ENCODE data around the gene CTIF. TPM values are rescaled to one million over a fixed set of nuclear protein-coding genes. Genes with fewer than 3 reads are reported as not detected.

CTIF gene
- total and polyA plus RNA-seq, 4 donors: 10.6 to 26.7 (median 12.3) TPM

DNA sequence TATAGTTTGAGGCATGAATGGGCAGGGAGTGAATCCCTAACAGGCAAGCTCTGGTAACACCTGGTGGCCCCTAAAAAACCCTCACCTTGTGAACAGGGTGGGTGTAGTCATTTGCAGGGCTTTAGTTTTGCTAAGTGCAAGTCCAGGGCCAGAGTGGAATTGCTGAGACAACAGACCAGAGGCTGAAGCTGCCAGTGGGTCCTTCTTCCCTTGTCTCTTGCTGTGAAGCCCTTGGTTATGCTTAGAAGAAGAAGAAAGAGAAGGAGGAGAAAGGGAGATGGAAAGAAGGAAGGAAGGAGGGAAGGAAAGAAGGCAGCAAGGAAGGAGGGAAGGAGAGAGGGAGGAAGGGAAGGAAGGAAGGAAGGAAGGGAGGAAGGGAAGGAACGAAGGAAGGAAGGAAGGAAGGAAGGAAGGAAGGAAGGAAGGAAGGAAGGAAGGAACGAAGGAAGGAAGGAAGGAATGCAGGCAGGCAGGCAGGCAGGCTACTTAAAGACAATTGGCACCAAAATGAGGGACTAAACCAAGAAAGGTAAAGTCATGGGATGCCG lies 366.1 kb downstream of the CTIF start:
- no peaks in the 10 kb centered on the region for H3K4me1 ChIP-seq (ENCODE audit: control insufficient read depth in 4 of 4, insufficient read depth in 4 of 4, low read length in 3 of 4)
- TF ChIP-seq HNF4A (conservative IDR thresholded peaks at IDR 0.05): no peak
- TF ChIP-seq, protein P1, sequence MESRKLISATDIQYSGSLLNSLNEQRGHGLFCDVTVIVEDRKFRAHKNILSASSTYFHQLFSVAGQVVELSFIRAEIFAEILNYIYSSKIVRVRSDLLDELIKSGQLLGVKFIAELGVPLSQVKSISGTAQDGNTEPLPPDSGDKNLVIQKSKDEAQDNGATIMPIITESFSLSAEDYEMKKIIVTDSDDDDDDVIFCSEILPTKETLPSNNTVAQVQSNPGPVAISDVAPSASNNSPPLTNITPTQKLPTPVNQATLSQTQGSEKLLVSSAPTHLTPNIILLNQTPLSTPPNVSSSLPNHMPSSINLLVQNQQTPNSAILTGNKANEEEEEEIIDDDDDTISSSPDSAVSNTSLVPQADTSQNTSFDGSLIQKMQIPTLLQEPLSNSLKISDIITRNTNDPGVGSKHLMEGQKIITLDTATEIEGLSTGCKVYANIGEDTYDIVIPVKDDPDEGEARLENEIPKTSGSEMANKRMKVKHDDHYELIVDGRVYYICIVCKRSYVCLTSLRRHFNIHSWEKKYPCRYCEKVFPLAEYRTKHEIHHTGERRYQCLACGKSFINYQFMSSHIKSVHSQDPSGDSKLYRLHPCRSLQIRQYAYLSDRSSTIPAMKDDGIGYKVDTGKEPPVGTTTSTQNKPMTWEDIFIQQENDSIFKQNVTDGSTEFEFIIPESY (IDR thresholded peaks at IDR 0.05): no peak
- no peak for TF ChIP-seq JUND (IDR thresholded peaks at IDR 0.05)
- H3K9me3 ChIP-seq (ENCODE audit: control insufficient read depth in 4 of 4, low read length in 3 of 4): peaks cover 0 to 4% (median 2%) of the 10 kb centered on the region in 4 donors
- no peak overlapping the region for H3K9ac ChIP-seq (ENCODE audit: low read depth in 1 of 2, low read length in 2 of 2)
- no peak overlapping the region for H3K27ac ChIP-seq (ENCODE audit: low read depth in 1 of 2, low read length in 2 of 2)
- 80% methylated on average over 3 of the region's 3 CpGs for WGBS
- H3K4me3 ChIP-seq (ENCODE audit: low read depth in 1 of 3, low read length in 3 of 3): no peak overlapping the region
- no peak for DNase-seq (ENCODE audit: low spot score)
- no peaks in the 10 kb centered on the region for H3K36me3 ChIP-seq (ENCODE audit: control insufficient read depth in 4 of 4, insufficient read depth in 3 of 4, low read depth in 1 of 4, low read length in 3 of 4)
- H3K27me3 ChIP-seq (ENCODE audit: control insufficient read depth in 4 of 4, insufficient read depth in 4 of 4, low read length in 3 of 4): no peaks in the 10 kb centered on the region

DNA sequence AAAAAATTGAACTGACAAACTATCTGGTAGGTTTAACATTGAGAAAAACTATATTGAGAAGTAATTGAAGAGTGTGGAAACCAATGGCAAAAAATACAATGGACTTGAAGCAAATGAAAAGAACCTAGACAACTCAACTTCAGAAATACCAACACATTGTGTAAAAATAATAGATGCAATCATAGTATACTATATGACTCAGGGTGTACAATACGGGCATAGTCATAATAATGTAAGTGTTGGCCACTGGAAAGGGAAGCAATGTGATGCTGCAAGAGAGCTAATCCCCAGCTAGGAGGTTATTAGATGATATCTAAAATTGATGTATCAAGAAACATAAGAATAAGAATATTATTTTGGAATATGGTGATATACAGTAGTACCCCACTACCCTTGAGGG lies 366.7 kb downstream of the CTIF start:
- no peak for DNase-seq (ENCODE audit: low spot score)
- Histone ChIP-seq H3K9me3 (ENCODE audit: control insufficient read depth in 4 of 4, low read length in 3 of 4) (peaks cover 0 to 4% (median 2%) of the 10 kb centered on the region in 4 donors), H3K36me3 (ENCODE audit: control insufficient read depth in 4 of 4, insufficient read depth in 3 of 4, low read depth in 1 of 4, low read length in 3 of 4) (no peaks in the 10 kb centered on the region), H3K4me3 (ENCODE audit: low read depth in 1 of 3, low read length in 3 of 3) (no peak overlapping the region), H3K4me1 (ENCODE audit: control insufficient read depth in 4 of 4, insufficient read depth in 4 of 4, low read length in 3 of 4) (no peaks in the 10 kb centered on the region), H3K27ac (ENCODE audit: low read depth in 1 of 2, low read length in 2 of 2) (no peak overlapping the region), H3K27me3 (ENCODE audit: control insufficient read depth in 4 of 4, insufficient read depth in 4 of 4, low read length in 3 of 4) (no peaks in the 10 kb centered on the region), H3K9ac (ENCODE audit: low read depth in 1 of 2, low read length in 2 of 2) (no peak overlapping the region)
- 93% methylated on average over 1 of the region's 1 CpG for WGBS
- TF ChIP-seq, protein P2, sequence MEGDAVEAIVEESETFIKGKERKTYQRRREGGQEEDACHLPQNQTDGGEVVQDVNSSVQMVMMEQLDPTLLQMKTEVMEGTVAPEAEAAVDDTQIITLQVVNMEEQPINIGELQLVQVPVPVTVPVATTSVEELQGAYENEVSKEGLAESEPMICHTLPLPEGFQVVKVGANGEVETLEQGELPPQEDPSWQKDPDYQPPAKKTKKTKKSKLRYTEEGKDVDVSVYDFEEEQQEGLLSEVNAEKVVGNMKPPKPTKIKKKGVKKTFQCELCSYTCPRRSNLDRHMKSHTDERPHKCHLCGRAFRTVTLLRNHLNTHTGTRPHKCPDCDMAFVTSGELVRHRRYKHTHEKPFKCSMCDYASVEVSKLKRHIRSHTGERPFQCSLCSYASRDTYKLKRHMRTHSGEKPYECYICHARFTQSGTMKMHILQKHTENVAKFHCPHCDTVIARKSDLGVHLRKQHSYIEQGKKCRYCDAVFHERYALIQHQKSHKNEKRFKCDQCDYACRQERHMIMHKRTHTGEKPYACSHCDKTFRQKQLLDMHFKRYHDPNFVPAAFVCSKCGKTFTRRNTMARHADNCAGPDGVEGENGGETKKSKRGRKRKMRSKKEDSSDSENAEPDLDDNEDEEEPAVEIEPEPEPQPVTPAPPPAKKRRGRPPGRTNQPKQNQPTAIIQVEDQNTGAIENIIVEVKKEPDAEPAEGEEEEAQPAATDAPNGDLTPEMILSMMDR (IDR thresholded peaks at IDR 0.05; ENCODE audit: low read depth, low read length, missing input control): no peak
- TF ChIP-seq, protein P3, sequence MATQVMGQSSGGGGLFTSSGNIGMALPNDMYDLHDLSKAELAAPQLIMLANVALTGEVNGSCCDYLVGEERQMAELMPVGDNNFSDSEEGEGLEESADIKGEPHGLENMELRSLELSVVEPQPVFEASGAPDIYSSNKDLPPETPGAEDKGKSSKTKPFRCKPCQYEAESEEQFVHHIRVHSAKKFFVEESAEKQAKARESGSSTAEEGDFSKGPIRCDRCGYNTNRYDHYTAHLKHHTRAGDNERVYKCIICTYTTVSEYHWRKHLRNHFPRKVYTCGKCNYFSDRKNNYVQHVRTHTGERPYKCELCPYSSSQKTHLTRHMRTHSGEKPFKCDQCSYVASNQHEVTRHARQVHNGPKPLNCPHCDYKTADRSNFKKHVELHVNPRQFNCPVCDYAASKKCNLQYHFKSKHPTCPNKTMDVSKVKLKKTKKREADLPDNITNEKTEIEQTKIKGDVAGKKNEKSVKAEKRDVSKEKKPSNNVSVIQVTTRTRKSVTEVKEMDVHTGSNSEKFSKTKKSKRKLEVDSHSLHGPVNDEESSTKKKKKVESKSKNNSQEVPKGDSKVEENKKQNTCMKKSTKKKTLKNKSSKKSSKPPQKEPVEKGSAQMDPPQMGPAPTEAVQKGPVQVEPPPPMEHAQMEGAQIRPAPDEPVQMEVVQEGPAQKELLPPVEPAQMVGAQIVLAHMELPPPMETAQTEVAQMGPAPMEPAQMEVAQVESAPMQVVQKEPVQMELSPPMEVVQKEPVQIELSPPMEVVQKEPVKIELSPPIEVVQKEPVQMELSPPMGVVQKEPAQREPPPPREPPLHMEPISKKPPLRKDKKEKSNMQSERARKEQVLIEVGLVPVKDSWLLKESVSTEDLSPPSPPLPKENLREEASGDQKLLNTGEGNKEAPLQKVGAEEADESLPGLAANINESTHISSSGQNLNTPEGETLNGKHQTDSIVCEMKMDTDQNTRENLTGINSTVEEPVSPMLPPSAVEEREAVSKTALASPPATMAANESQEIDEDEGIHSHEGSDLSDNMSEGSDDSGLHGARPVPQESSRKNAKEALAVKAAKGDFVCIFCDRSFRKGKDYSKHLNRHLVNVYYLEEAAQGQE (IDR thresholded peaks at IDR 0.05): no peak
- TF ChIP-seq FOXA2 (IDR thresholded peaks at IDR 0.05) (no peak), JUND (IDR thresholded peaks at IDR 0.05) (no peak), YY1 (IDR thresholded peaks at IDR 0.05) (no peak), RXRA (IDR thresholded peaks at IDR 0.05) (no peak), TAF1 (conservative IDR thresholded peaks at IDR 0.05) (no peak), FOXA1 (IDR thresholded peaks at IDR 0.05) (no peak), EGR1 (IDR thresholded peaks at IDR 0.05; ENCODE audit: low read depth in 2 of 2) (no peak), NR2F2 (IDR thresholded peaks at IDR 0.05) (no peak), HNF4A (conservative IDR thresholded peaks at IDR 0.05) (no peak), SP1 (IDR thresholded peaks at IDR 0.05) (no peak), RAD21 (IDR thresholded peaks at IDR 0.05) (no peak), GABPA (IDR thresholded peaks at IDR 0.05 in 1 of 2, conservative IDR thresholded peaks at IDR 0.05 in 1 of 2) (no peak), HNF4G (IDR thresholded peaks at IDR 0.05) (no peak)
- TF ChIP-seq, protein P4, sequence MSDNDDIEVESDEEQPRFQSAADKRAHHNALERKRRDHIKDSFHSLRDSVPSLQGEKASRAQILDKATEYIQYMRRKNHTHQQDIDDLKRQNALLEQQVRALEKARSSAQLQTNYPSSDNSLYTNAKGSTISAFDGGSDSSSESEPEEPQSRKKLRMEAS (IDR thresholded peaks at IDR 0.05): no peak
- TF ChIP-seq, protein P5, sequence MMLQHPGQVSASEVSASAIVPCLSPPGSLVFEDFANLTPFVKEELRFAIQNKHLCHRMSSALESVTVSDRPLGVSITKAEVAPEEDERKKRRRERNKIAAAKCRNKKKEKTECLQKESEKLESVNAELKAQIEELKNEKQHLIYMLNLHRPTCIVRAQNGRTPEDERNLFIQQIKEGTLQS (IDR thresholded peaks at IDR 0.05): no peak
- TF ChIP-seq, protein P1 (IDR thresholded peaks at IDR 0.05): no peak

Measured in liver (tissue), 9 donors.